SU-DHL-6 (cell line): ENCODE measurements around the gene RNU1-3.

Experiments used
- H2AFZ ChIP-seq: fragments of 200-600 bp; sonication (generic); 2 replicates; pipeline ENCODE4 v1.6.1; 2014; ENCODE audit warnings: low read depth, mild to moderate bottlenecking, moderate library complexity, mixed read lengths, antibody characterized with exemption, low read length; ENCODE audit not compliant: severe bottlenecking
- H3F3A ChIP-seq: fragments of 200-600 bp; shearing (Covaris generic); 2 replicates; pipeline ENCODE4 v1.6.0; 2016; ENCODE audit warnings: antibody characterized with exemption, mild to moderate bottlenecking; ENCODE audit not compliant: insufficient read depth
- H3K27ac ChIP-seq: fragments of 200-600 bp; sonication (generic); 2 replicates; pipeline ENCODE4 v1.5.1; 2016; ENCODE audit warnings: low read depth, mild to moderate bottlenecking, low read length, moderate library complexity, mixed read lengths
- H3K27me3 ChIP-seq: fragments of 200-600 bp; sonication (generic), shearing (Covaris generic); 2 replicates; pipeline ENCODE4 v1.6.0; 2014; ENCODE audit warnings: mild to moderate bottlenecking, low read length
- H3K36me3 ChIP-seq: fragments of 200-600 bp; sonication (generic); 2 replicates; pipeline ENCODE4 v1.6.1; 2014; ENCODE audit warnings: mild to moderate bottlenecking, low read length, mixed read lengths
- H3K4me2 ChIP-seq: fragments of 300-600, 200-600 bp; shearing (Covaris generic), sonication (generic); 2 replicates; pipeline ENCODE4 v1.6.0; 2014; ENCODE audit warnings: low read length, low read depth, mild to moderate bottlenecking; ENCODE audit not compliant: poor library complexity, severe bottlenecking
- H3K4me3 ChIP-seq: fragments of 200-600 bp; sonication (generic); 2 replicates; pipeline ENCODE4 v1.5.1; 2014; ENCODE audit warnings: antibody characterized with exemption, low read length, mild to moderate bottlenecking, mixed read lengths; ENCODE audit not compliant: insufficient read depth, poor library complexity, severe bottlenecking
- H3K79me2 ChIP-seq: fragments of 200-600 bp; sonication (generic); 2 replicates; pipeline ENCODE4 v1.6.1; 2014; ENCODE audit warnings: mild to moderate bottlenecking, low read length, moderate library complexity; ENCODE audit not compliant: insufficient read depth
- H3K9ac ChIP-seq: fragments of 200-600 bp; sonication (generic); 2 replicates; pipeline ENCODE4 v1.7.0; 2014; ENCODE audit warnings: mild to moderate bottlenecking, low read length
- H3K9me2 ChIP-seq: fragments of 200-600 bp; sonication (generic); replicated peaks from 2 replicates; pipeline ENCODE4 v1.6.1; 2014; ENCODE audit warnings: low read length; ENCODE audit not compliant: insufficient read depth
- H3K9me3 ChIP-seq: fragments of 200-600 bp; sonication (generic); 2 replicates; pipeline ENCODE4 v1.6.1; 2014; ENCODE audit warnings: low read length, mixed read lengths; ENCODE audit not compliant: insufficient read depth
- H4K20me1 ChIP-seq: fragments of 200-600 bp; sonication (generic); 2 replicates; pipeline ENCODE4 v1.6.1; 2014; ENCODE audit warnings: low read depth, mild to moderate bottlenecking, antibody characterized with exemption, low read length, moderate library complexity, mixed read lengths
- EZH2phosphoT487 ChIP-seq: fragments of 200-600 bp; sonication (generic), shearing (Covaris generic); conservative IDR thresholded peaks from 2 replicates; pipeline ENCODE4 v1.6.1; 2018; ENCODE audit warnings: mild to moderate bottlenecking, antibody characterized with exemption, low read length, moderate library complexity, mixed read lengths
- TF ChIP-seq, protein P1 (sequence below): fragments of 200-600 bp; sonication (generic); IDR thresholded peaks from one replicate; pipeline ENCODE4 v1.5.1; 2017; ENCODE audit warnings: antibody characterized with exemption, mild to moderate bottlenecking, low read length, moderate library complexity; ENCODE audit not compliant: insufficient read depth, poor library complexity, severe bottlenecking

The RNU1-3 gene

DNA sequence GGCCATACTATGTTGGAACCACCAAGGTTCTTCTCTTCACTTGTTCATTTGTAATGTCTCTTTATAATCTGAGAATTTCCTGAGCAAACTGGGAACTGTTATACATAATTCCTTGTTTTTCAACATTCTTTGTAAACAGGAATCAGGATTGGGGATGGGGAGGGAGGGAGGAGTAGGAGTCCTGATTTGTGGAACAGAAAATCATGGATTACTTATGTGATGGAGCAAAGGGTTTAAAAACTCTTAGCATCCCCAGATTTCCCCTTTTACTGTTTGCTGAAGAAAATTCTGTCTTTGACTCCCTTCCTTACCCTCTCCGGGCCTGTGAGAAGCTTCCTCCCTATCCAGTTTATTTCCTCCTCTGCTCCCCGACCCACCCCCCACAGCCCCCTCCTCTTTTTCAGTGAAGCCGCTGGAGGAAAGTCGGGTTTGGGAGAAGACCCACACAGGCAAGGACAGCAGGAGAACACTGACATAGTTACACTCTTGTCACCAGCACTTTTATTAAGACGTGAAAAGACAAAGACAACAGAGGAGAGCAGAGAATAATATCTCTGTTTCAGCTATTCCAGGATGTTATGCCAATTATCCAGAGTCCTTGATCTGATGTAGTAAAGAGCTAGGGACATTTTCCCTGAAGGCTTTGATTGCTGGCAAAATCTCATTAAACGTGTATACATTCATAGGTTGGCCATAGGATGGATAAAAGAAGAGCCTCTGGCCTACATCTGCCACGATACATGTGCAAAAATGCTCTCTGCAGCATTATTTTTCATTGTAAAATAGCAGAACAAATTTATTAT, 48.8 kb downstream of the RNU1-3 start:
- peaks cover 11% of the 10 kb centered on the region for H3F3A ChIP-seq
- no peak overlapping the region for H3K9ac ChIP-seq
- no peak overlapping the region for H3K4me3 ChIP-seq
- no peak overlapping the region for H3K4me2 ChIP-seq
- no peaks in the 10 kb centered on the region for H3K27me3 ChIP-seq
- H3K9me3 ChIP-seq = no peaks in the 10 kb centered on the region
- H3K9me2 ChIP-seq = no peaks in the 10 kb centered on the region
- H3K36me3 ChIP-seq = no peaks in the 10 kb centered on the region
- H3K27ac ChIP-seq = no peak overlapping the region
- no peaks in the 10 kb centered on the region for H3K79me2 ChIP-seq
- H4K20me1 ChIP-seq = no peaks in the 10 kb centered on the region
- H2AFZ ChIP-seq = no peak overlapping the region
- TF ChIP-seq, protein P1, sequence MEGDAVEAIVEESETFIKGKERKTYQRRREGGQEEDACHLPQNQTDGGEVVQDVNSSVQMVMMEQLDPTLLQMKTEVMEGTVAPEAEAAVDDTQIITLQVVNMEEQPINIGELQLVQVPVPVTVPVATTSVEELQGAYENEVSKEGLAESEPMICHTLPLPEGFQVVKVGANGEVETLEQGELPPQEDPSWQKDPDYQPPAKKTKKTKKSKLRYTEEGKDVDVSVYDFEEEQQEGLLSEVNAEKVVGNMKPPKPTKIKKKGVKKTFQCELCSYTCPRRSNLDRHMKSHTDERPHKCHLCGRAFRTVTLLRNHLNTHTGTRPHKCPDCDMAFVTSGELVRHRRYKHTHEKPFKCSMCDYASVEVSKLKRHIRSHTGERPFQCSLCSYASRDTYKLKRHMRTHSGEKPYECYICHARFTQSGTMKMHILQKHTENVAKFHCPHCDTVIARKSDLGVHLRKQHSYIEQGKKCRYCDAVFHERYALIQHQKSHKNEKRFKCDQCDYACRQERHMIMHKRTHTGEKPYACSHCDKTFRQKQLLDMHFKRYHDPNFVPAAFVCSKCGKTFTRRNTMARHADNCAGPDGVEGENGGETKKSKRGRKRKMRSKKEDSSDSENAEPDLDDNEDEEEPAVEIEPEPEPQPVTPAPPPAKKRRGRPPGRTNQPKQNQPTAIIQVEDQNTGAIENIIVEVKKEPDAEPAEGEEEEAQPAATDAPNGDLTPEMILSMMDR = no peak
- TF ChIP-seq EZH2phosphoT487 = no peak

DNA sequence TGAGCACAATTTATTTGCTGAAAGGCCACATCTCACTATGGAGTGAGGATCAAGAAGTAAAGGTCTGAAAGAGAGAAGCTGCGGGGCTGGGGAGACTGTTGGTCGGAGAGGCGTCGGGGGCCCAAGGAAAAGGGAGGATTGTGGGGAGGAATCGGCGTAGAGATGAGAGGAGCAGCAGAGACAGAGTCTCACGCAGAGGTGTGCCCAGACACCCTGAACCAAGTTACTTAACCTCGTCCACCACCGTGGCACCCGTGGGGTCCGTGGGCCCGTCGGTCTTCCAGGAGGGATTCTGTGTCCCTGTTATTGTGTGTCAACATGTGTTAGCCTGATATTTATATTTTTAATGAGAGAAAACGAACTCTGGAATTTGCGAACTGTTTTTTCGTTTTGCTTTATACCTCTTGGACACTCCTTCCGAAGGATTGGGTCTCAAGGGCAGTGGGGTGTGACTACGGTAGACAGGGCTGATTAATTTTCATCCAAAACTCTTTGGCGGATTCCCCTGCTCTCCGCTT, 49.6 kb downstream of the RNU1-3 start:
- H3K79me2 ChIP-seq = no peaks in the 10 kb centered on the region
- no peaks in the 10 kb centered on the region for H3K36me3 ChIP-seq
- no peaks in the 10 kb centered on the region for H3K9me3 ChIP-seq
- no peak for TF ChIP-seq EZH2phosphoT487
- TF ChIP-seq, protein P1 = no peak
- H3K4me2 ChIP-seq = no peak overlapping the region
- peaks cover 15% of the 10 kb centered on the region for H3F3A ChIP-seq
- no peaks in the 10 kb centered on the region for H4K20me1 ChIP-seq
- H3K9me2 ChIP-seq = no peaks in the 10 kb centered on the region
- no peak overlapping the region for H3K9ac ChIP-seq
- H3K27ac ChIP-seq = no peak overlapping the region
- no peaks in the 10 kb centered on the region for H3K27me3 ChIP-seq
- H2AFZ ChIP-seq = no peak overlapping the region
- H3K4me3 ChIP-seq = no peak overlapping the region
